TTC549 (cell line): ENCODE measurements around the gene CAV1.

Source experiments
- FAIRE-seq: peaks from 2 replicates; lab custom pipeline; 2012; peaks lifted over from hg19 to GRCh38; lab: Jason Lieb, UNC

The CAV1 gene

DNA sequence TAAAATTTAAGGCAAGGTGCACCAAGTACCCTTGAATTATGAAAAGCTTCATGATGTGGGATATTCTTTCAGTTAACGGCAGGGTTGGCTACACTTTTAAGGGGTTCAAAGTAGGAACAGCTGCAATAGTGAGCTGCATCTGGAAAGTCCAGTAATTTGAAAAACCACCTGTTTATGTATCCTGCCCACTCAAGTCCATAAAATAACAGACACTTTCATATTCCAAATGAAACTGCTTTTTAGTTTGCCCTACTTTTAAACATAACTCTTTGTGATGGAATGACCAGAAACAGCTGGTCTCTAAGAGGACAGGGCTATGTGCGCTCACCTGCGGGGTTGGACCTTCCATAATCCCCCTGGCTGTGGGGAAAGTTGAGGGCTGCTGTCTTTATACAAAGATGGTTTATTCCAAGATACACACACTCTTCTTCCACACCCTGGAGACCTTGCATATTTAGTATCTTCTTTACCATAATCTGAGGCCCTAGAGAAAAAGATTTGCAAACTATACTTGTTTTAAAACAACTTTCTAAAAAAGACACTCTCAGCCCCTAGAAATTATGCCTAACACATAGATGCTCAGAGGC is 7.4 kb downstream of the CAV1 start:
- FAIRE-seq: no peak

DNA sequence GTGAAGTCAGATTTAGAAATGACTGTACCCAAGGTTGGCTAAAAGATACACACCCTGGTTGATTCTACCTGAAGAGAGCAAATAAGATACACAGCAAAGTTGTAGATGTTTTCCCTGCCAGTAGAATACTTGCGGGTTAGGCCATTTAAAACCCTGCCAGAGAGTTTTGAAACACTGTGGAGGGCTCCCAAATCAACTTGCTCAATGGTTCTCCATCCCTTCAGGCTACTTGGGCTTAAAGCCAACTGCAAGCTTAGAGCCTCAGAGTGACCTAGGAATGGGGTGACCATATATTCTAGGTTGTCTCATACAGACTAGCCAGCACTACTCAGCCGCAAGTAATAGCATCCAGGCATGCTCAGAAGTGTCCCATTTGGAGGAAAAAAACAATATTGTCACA is 10.0 kb downstream of the CAV1 start:
- no peak for FAIRE-seq

DNA sequence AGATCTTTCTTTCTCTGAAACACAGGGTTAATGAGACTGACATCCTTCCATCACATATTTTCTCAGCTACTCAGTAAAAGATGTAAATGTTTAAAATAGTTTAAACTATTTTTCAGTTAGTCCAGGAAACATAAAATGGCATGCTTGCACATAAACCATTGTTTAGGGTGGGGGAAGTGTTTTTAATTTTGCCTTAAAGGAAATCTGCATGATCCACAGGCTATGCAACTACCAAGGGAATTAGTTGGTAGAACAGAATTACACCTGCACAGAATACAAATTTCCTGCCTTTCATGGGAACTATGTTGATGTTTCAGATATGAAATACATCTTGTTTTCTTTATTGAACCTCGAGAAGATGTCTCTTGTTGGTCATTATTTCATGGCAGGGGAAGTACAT is 10.6 kb downstream of the CAV1 start:
- no peak for FAIRE-seq

DNA sequence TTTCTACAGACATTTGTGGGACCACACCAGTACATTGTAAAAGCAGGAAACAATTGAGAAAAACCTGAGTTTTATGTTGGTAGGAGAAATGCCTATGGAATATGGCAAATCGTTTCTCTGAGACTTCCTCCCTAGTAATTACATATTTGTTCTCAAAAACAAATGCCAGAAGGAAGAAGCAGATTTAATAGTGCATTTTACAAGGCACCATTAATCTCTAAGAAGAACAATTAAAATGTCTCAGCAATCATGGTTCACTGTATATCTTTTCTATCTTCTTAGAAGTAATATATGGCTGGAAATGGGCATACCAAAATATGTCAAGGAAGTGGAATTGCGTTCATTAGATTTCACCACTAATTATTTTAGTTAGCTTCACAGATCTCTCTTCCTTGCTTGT is 13.3 kb downstream of the CAV1 start:
- FAIRE-seq: no peak

DNA sequence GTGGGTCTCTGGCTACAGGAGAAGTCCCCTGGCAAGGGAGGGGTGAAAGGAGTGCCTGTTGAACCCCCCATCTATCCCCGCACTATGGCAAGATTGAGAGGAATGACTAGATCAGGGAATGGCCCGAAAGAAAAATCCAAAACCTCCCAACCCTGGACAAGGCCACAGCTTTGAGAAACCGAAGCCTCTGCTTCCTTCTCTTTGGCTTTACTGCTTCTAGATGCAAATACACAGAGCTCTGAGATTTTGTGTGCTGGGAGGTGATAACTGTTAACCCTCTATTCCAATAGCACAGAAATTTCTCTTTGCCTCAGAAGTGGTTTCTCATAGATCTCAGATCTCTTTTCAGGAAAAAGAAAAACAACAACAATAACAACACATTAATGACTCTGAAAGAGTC is 15.0 kb downstream of the CAV1 start:
- no peak for FAIRE-seq

DNA sequence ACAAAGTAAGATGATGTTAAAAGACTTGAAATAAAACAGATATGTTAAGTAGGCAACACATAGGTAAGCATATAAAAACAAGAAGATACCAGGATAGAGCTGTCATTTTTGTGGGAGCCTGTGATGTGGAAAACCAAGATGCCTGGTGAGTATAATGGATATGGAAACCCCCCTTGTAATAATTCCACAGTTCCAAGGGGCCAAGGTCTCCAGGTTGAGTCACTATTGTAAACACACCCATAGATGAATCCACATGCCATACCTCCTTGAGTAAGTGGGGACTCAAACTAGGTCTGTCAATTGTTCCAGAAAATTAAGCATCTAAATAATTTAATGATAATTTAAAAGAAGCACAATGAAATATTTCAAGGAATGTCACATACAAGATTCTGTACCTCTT is 15.9 kb downstream of the CAV1 start:
- FAIRE-seq: no peak

DNA sequence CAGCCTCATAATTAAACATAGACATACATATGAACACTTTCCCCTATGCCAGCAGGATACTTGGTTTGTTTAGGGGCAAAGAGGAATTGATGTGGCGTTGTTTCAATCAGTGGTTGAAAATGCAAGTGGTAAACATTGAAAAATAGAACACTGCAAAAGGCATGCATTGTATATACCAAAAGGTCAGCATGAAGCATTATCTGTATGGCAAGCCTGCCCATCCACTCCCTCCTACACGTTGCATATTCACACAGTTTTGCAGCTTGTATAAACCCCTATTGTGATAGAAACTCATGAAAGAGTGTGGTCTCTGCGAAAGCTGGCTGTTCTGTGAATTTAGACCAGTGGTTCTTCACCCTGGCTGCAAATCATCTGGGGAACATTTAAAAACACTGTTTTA is 17.1 kb downstream of the CAV1 start:
- no peak for FAIRE-seq

DNA sequence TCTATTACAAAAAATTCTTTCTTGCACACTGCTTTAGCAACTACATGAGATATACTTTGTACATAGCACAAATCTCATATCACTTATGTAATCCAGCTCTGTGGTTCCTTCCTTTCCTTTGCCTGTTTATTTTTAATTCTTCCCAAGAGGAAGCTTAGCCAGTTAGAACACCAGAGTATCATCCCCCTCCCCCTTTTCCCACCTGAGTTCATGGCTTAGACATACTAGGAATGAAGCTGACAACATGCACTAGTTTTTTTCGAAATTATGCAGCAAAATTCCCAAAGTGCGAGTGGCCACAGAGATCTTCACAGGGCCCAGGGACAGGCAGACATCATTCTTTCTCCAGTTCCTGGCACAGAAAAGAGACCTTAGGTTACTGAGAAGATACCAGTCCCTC is 17.8 kb downstream of the CAV1 start:
- no peak for FAIRE-seq

DNA sequence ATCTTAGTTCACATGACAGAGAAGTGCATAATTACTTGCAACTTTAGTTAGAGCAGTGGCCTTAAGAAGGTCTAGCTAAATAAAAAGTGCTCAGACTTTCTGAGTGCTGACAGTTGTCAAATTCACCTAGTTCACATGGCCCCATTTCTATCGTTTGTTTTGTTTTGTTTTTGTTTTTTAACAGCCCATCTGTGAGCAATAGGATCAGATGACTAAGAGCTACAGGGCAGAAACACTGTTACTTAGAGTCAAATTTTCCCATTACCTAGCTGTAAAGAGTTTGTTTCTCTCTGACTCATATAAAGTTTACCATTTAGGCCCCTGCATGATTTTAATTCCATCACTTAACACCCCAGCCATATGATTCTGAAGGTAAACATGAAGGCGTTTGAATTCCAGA is 18.8 kb downstream of the CAV1 start:
- FAIRE-seq: no peak

DNA sequence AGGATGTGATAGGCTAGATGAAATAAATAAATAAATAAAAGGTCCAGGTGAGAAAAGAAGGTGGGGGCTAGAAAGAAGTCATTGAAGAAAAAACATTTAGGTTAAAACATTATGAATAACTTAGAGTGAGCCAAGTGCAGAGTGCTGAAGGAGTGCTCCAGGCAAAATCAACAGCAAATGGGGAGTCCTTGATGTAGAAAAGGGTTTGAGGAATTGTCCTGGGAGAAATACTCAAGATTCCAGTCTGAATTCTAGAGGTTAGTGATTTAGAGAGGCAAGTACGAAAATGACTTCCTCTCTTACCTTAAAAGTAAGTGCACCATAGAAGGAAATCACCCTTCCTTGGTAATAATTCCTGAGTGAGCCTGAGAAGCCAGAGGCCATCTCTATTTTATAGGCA is 19.7 kb downstream of the CAV1 start:
- no peak for FAIRE-seq

DNA sequence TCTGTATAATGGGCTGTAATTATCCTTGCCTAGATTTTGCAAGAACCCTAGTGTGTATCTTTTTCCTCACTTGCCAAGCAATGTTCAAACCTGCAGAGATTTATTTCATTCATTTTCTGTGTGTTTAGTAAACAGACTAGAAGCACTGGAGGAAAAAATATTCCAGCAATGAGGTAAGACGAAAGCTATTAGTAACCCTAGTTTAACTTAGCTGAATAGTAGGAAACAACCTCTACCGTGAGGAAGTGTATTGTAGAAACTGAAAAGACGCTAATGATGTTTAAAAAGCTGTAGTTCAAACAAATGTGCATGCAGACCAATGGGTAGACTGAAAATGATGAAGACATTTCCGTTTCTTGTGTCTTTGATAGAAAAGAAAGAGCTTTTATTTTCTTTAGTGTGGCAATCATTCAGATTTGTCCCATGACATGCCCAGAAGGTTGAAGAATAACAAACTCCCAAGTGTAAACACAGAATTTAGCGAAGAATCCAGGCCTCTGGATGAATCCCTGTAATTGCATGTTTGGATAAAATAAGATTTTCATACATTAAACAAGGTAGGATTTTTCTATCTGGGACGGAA is 20.7 kb downstream of the CAV1 start:
- no peak for FAIRE-seq

DNA sequence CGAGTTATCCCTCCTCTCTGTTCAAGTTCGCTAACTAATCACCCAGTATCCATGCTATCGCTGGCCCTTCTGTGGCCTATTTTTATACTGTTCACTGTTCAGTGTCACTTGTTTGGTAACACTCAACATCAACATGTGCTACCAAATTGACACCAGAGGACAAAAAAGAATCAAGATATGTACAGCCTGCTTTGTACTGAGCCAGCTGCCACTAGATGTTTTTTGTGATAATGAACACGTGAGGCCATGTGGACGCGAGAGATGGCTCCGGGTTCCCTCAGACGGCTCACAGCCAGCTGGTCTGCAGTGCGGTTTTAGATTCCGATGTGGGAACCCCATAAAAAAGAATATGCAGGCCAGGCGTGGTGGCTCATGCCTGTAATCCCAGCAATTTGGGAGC is 21.2 kb downstream of the CAV1 start:
- no peak for FAIRE-seq

DNA sequence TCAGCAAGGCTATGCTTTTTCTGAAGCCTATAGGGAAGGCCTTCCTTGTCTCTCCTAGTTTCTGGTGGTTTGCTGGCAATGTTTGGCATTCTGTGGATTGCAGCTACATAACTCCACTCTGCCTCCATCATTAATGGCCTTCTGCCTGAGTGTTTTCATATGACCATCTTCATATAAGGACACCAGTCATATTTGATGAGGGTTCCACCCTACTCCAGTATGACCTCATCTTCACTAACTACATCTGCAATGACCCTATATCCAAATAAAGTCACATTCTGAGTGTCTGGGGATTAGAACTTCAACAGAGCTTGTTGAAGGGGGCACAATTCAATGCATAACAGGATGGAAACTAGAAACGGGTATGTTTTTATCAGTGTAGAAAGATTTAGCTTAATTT is 22.1 kb downstream of the CAV1 start:
- FAIRE-seq: no peak

DNA sequence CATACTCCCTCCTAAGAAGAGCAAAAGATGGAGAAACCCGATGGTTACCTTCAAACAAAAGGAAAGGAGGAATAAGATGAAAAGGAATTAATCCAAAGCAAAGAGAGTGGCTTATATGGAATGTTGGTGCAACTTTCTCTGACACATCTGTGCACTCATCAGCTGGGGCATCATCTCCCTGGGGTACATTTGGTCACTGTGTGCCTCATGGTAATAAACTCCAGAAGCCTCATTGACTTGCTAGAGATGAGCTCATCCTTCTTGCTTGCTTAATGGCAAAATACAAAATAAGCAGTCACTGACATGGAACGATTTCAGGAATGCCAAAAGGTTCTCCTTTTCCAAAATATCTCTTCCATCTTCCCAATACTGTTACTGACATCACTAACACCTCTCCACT is 22.5 kb downstream of the CAV1 start:
- no peak for FAIRE-seq

DNA sequence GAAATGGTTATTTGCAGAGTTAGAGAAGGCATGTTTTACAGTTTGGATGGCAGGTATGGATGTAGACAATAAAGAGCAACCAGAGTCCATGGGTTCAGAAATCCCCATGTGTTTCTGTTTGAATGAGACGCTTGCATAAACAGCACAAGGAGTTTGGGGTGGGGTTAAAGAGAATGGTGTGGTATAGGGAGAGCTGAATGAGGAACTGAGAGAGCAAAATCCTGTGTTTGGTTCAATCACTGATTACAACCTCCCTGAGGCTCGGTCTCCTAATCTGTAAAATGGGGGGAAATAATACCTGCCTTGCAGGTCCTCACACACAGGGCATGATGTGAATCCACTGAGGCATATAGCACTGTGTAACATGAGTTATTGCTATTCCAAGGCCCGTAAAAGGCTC is 23.7 kb downstream of the CAV1 start:
- no peak for FAIRE-seq

DNA sequence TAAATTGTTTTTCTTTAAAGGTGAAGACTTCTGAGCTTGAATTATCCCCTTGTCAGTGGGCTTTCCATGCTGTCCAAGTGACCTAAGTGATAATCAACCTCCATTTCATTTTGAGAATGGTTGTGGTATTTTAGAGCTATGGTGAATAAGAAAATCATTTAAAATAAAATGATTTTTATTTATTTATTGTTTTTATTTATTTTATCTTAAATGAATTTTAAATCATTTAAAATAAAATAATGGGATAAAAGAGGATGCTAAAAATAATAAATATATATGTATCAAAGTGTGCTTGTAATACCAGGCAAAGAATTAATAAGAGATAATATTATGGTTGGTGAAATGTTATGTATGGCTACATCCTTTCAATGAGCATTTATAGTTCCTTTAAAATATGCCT is 24.5 kb downstream of the CAV1 start:
- no peak for FAIRE-seq

DNA sequence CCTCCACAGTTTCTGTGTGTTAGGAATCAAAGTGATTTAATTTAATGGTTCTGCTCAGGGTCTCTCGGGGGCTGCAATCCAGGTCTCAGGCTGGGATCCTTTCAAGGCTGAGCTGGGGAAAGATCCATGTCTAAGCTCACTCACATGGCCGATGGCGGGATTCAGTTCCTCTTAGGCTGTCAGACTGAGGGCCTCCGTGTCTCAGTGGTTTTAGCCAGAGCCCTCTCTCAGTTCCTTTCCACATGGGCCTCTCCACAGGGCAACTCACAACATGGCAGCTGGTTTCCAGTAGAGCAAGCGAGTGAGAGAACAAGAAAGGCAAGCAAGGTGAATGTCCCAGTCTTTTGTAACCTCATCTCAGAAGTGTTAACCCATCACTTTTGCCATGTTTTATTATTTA is 26.9 kb downstream of the CAV1 start:
- no peak for FAIRE-seq

DNA sequence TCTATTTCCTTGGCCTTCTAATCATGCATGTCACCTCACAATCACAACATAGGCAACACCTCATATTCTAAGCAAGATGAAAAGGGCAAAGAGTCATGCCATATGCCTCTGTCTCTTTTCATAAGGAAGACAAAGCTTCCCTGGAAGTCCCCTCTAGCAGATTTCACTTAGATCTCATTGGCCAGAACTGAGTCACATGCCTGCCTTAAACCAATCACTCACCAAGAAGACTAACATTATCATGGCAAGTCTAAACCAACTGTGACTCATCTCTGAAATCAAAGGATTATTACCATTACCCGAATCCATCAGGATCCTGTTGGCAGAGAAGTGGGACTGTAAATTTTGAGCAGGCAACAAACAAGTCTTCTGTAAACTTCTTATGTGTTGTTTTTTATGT is 27.8 kb downstream of the CAV1 start:
- FAIRE-seq: no peak

DNA sequence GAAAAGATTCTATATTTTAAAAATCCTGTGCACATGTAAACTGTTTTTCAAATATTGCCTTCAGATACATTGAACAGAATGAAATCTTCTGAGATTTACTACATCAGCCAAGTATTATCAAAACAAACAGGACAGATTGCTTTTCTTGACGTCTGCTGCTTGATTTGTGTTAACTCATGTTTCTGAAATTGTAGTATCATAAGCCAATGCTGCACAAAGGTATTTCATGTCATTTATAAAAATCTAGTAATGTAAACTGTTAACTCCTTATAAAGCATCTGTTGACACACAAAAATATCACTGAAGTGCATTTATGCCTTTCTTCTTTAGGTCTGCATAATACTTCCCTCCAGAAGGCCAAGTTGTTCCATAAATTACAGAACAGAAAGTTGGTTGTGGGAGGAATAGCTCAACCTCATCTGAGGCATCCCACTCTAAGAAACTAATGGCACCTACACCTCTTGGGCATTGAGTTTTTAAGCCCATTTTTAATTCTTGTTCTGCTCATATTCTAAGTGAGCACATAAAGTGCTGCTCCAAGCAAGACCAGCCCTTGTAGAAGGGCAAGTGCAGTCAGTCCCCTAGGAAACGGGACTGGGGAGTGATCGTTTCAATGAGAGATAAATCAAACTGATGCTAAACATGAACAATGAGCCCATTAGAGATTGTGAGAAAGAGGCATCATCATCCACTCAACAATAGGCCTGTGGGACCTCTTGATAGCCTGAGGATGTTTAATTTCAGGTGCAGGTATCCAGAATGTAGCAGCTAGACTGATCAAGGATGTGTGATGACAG is 28.5 kb downstream of the CAV1 start:
- no peak for FAIRE-seq

DNA sequence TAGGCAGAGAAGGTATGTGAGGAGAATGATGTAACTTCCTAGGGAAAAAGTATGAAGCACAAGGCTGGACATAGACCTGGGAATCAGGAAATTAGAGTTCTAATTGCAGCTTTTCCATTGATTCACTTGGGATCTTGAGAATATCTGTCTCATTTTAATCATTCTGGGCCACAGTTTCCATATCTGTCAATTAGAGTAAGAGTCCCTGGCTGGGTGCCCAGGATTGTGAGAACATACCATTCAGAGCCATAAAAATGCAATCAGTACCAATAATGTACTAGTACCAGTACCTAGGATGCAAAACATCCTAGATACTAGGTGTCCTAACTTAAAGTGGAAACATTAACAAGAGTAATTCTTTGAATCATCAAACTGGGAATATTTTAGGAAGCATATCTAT is 29.6 kb downstream of the CAV1 start:
- FAIRE-seq: no peak

DNA sequence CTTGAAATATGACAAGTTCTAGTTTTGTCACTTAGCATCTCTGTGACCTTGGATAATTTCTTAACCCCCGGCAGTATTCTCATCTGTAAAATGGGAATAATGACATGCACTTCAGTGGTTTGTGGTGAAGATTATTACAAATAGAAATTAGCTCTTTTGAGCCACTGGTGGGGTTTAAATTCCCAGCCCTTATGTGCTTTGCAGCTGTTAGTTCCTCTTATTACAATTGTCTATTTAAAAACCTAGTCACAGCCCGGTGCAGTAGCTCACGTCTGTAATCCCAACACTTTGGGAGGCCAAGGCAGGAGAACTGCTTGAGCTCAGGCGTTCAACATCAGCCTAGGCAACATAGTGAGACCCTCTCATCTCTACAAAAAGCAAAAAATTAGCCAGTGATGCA is 30.1 kb downstream of the CAV1 start:
- FAIRE-seq: no peak

DNA sequence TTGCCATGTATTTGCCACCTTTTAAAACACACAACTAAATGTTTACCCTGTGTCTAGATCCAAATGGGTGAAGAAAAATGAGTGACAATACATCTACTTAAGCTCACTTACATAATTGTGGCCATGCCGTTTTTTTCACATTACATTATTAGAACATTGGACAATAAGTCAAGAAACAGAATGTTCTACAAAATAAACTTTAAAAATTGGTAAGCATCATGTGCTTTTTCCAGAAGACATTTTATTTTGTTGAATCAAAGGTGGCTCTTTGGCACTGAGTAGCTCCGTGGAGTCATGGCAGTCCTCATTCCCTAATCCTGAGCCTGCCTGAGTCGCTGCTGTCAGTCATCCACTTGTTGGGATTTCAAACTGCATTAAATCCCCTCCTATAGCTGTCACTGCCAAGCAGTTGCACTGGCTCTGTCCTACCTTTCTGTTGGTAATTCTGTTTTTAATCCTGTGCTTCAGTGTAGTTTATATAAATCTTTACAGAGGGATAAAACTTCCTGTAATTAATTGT is 32.3 kb downstream of the CAV1 start:
- FAIRE-seq: no peak

DNA sequence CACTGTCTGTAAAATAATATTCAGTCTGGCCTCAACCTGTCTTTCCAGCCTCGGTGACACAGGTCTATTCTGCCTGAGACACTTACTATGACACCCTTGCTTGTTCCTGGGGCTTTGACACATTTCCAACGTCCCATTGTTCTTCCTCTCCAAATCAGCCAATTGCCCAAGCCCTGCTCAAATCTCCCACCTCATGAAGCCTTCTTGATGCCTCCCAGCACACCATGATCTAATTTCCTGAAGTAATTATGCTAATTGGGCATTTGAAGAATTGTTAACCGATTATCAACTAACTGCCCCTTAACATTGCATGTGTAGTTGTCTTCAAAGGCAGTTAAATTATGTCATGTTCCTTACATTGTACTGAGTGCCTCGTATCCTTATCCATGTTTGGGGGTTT is 33.1 kb downstream of the CAV1 start:
- no peak for FAIRE-seq
